Activated T-cell treated with anti-CD3 and anti-CD28 coated beads, Interleukin-2, amount 50 U/mL, for 48 hours (primary cell): ENCODE results near the gene EPHA4.

Experiments
- DNase-seq, 2 experiments: peaks; one replicate each; pipeline ENCODE4 v3.0.0-alpha.2; 2020

Gene EPHA4

GRCh38 chr2:221572219-221572820 is at the start of gene EPHA4:
EPHA4 (minus strand) TSS chr2:221572304; CDS start chr2:221572248, 56 bp downstream.
- peak; percentile 82 to 88 for DNase-seq

- no peak for DNase-seq
Measured at GRCh38 chr2:221618007-221618406, 45.9 kb upstream of the EPHA4 start.

GRCh38 chr2:221616561-221616960 is 44.5 kb upstream of the EPHA4 start:
- DNase-seq: no peak

- no peak for DNase-seq
Measured at GRCh38 chr2:221614274-221614673, 42.2 kb upstream of the EPHA4 start.

- no peak for DNase-seq
Measured at GRCh38 chr2:221612800-221613199, 40.7 kb upstream of the EPHA4 start.

GRCh38 chr2:221612161-221612560 is 40.1 kb upstream of the EPHA4 start:
- DNase-seq: no peak

- no peak for DNase-seq
Measured at GRCh38 chr2:221610675-221611074, 38.6 kb upstream of the EPHA4 start.

- no peak for DNase-seq
Measured at GRCh38 chr2:221610255-221610654, 38.2 kb upstream of the EPHA4 start.

GRCh38 chr2:221608442-221608841 is 36.3 kb upstream of the EPHA4 start:
- DNase-seq: no peak

- no peak for DNase-seq
Measured at GRCh38 chr2:221606424-221606823, 34.3 kb upstream of the EPHA4 start.

- no peak for DNase-seq
Measured at GRCh38 chr2:221605751-221606240, 33.7 kb upstream of the EPHA4 start.

GRCh38 chr2:221602938-221603337 is 30.8 kb upstream of the EPHA4 start:
- DNase-seq: no peak

GRCh38 chr2:221601376-221601775 is 29.3 kb upstream of the EPHA4 start:
- DNase-seq: no peak

GRCh38 chr2:221600388-221600787 is 28.3 kb upstream of the EPHA4 start:
- no peak for DNase-seq

GRCh38 chr2:221596192-221596591 is 24.1 kb upstream of the EPHA4 start:
- no peak for DNase-seq

GRCh38 chr2:221590861-221591365 is 18.8 kb upstream of the EPHA4 start:
- no peak for DNase-seq

- DNase-seq: no peak
Measured at GRCh38 chr2:221589696-221590095, 17.6 kb upstream of the EPHA4 start.

GRCh38 chr2:221588306-221588985 is 16.3 kb upstream of the EPHA4 start:
- DNase-seq: no peak

GRCh38 chr2:221581986-221582385 is 9.9 kb upstream of the EPHA4 start:
- DNase-seq: no peak

- DNase-seq: no peak
Measured at GRCh38 chr2:221574231-221574570, 2.1 kb upstream of the EPHA4 start.

GRCh38 chr2:221573430-221574230 is 1.5 kb upstream of the EPHA4 start:
- peak; percentile 89 to 90 for DNase-seq

- peak; percentile 57 to 61 for DNase-seq
Measured at GRCh38 chr2:221572821-221573429, 821 bp upstream of the EPHA4 start.

- peak; percentile 44 to 51 for DNase-seq
Measured at GRCh38 chr2:221571551-221572218, 419 bp downstream of the EPHA4 start.
